GM12878 (cell line): Measurements from ENCODE around the gene ZMYND10. TPM values are rescaled to one million over a fixed set of nuclear protein-coding genes. Genes with fewer than 3 reads are reported as not detected.
A peak's percentile ranks its signal among the peaks of the same experiment; 100 is the strongest.

ENCODE experiments used
- ATAC-seq: fragments of 200-7000 bp; cut with Tn5 transposase; 3 replicates; pipeline ENCODE4 v1.9.1; 2020; ENCODE audit warnings: mild to moderate bottlenecking, moderate library complexity
- BruUV-seq: library from RNA; stranded (reverse); fragments of 400-500 nt; replicated peaks from 2 replicates; lab custom pipeline; 2021; lab: Mats Ljungman, UMichigan
- CTCF ChIA-PET: fragments of 300-600 bp; sonication (Branson Sonifier 250); formaldehyde crosslinking; extraction: SDS; loops from one replicate; lab custom pipeline; 2021; ENCODE audit warnings: inconsistent platforms; lab: Yijun Ruan, JAX
- POLR2A ChIA-PET: fragments of 350-600 bp; formaldehyde crosslinking; extraction: SDS; loops from one replicate; lab custom pipeline; 2021; ENCODE audit warnings: inconsistent platforms; lab: Charles Lee
- RAD21 ChIA-PET: fragments of 300-600 bp; sonication (Branson Sonifier 250); formaldehyde crosslinking; loops from one replicate; lab custom pipeline; 2023; ENCODE audit warnings: antibody characterized with exemption; ENCODE audit not compliant: unreplicated experiment; lab: Charles Lee
- SMC1A ChIA-PET: fragments of 300-600 bp; sonication (Branson Sonifier 250); formaldehyde crosslinking; loops from one replicate; lab custom pipeline; 2023; ENCODE audit not compliant: unreplicated experiment, uncharacterized antibody; lab: Charles Lee
- DNase-seq: peaks from one replicate; pipeline ENCODE4 v3.0.0-alpha.2; 2011; ENCODE audit warnings: low read depth, low spot score
- FAIRE-seq: peaks from 3 replicates; lab custom pipeline; 2011; peaks lifted over from hg19 to GRCh38; lab: Jason Lieb, UNC
- H2AFZ ChIP-seq: 2 replicates; pipeline ENCODE4 v1.6.0; 2011; ENCODE audit warnings: low read depth, low read length, control low read depth; ENCODE audit not compliant: control insufficient read depth
- H3K27ac ChIP-seq: 2 replicates; pipeline ENCODE4 v1.5.1; 2011; ENCODE audit warnings: control low read depth; ENCODE audit not compliant: control insufficient read depth, insufficient read depth
- H3K27me3 ChIP-seq, 2 experiments: replicated peaks in 1 of 2; 2 replicates each; pipeline versions ENCODE4 v1.6.0 to v1.6.1; 2011; ENCODE audit warnings: low read length in 1 of 2; ENCODE audit not compliant: control insufficient read depth in 2 of 2, insufficient read depth in 2 of 2
- H3K36me3 ChIP-seq, 2 experiments: 2 replicates each; pipeline ENCODE4 v1.5.1; 2011; ENCODE audit warnings: low read length in 1 of 2; ENCODE audit not compliant: control insufficient read depth in 2 of 2, insufficient read depth in 2 of 2
- H3K4me1 ChIP-seq: 2 replicates; pipeline ENCODE4 v1.6.1; 2011; ENCODE audit warnings: mild to moderate bottlenecking, low read length, moderate library complexity, mixed read lengths; ENCODE audit not compliant: control insufficient read depth, insufficient read depth
- H3K4me2 ChIP-seq: 2 replicates; pipeline ENCODE4 v1.6.0; 2011; ENCODE audit warnings: control low read depth; ENCODE audit not compliant: control insufficient read depth, insufficient read depth
- H3K4me3 ChIP-seq: fragments of 200-600 bp; sonication (generic); 2 replicates; pipeline ENCODE4 v1.5.1; 2016
- H3K79me2 ChIP-seq: 2 replicates; pipeline ENCODE4 v1.6.0; 2011; ENCODE audit warnings: low read length; ENCODE audit not compliant: control insufficient read depth, insufficient read depth
- H3K9ac ChIP-seq: 2 replicates; pipeline ENCODE4 v1.8.0; 2011; ENCODE audit warnings: low read length, control low read depth, mixed read lengths; ENCODE audit not compliant: control insufficient read depth, insufficient read depth
- H3K9me3 ChIP-seq: replicated peaks from 3 replicates; pipeline ENCODE4 v1.5.1; 2011; ENCODE audit warnings: mild to moderate bottlenecking, low read length; ENCODE audit not compliant: control insufficient read depth, insufficient read depth
- H4K20me1 ChIP-seq: 2 replicates; pipeline ENCODE4 v1.6.0; 2011; ENCODE audit not compliant: control insufficient read depth, insufficient read depth
- CBX5 ChIP-seq: sonication (generic); IDR thresholded peaks from 2 replicates; pipeline ENCODE4 v1.6.1; 2016; ENCODE audit warnings: low read depth, moderate library complexity, mild to moderate bottlenecking, inconsistent platforms
- EED ChIP-seq: sonication (generic); IDR thresholded peaks from 2 replicates; pipeline ENCODE4 v1.6.1; 2016; ENCODE audit warnings: antibody characterized with exemption, low read depth
- FOXK2 ChIP-seq: fragments of 450-650 bp; IDR thresholded peaks from 2 replicates; pipeline ENCODE4 v1.6.1; 2017; ENCODE audit warnings: mild to moderate bottlenecking, moderate library complexity
- MXI1 ChIP-seq: fragments of 150-350 bp; IDR thresholded peaks from 2 replicates; pipeline ENCODE4 v1.6.1; 2011; ENCODE audit warnings: low read depth, mild to moderate bottlenecking, inconsistent platforms, low read length, improper control_type of control experiment
- NR2C1 ChIP-seq: fragments of 450-650 bp; IDR thresholded peaks from 2 replicates; pipeline ENCODE4 v1.6.1; 2017; ENCODE audit warnings: antibody characterized with exemption, mild to moderate bottlenecking, moderate library complexity
- NRF1 ChIP-seq: conservative IDR thresholded peaks from 2 replicates; pipeline ENCODE4 v1.6.1; 2011; ENCODE audit warnings: mild to moderate bottlenecking, low read depth, low read length, improper control_type of control experiment
- POLR2AphosphoS2 ChIP-seq: IDR thresholded peaks from 2 replicates; pipeline ENCODE4 v1.6.1; 2011; ENCODE audit warnings: low read depth, mild to moderate bottlenecking, low read length, improper control_type of control experiment, moderate library complexity
- ZSCAN29 ChIP-seq: fragments of 450-650 bp; IDR thresholded peaks from 2 replicates; pipeline ENCODE4 v1.6.1; 2017; ENCODE audit warnings: mild to moderate bottlenecking, moderate library complexity
- WGBS: methylation state at CpG from one replicate; pipeline ENCODE4 v1.1.6; 2016; ENCODE audit warnings: low lambda C conversion rate; ENCODE audit not compliant: insufficient replicate concordance, insufficient coverage; ENCODE audit errors: missing lambda C conversion rate; 5-methylcytosine and 5-hydroxymethylcytosine counted together
- in situ Hi-C: fragments of 300-500 bp; cut with MboI; formaldehyde crosslinking; loops from 9 replicates; pipeline ENCODE4 v1.14.3; 2018; ENCODE audit warnings: mixed read lengths
- intact Hi-C: fragments of 100-400 bp; cut with micrococcal nuclease; formaldehyde crosslinking; loops from one replicate; pipeline ENCODE4 v1.14.2; 2022; ENCODE audit not compliant: unreplicated experiment
- polyA plus RNA-seq, 11 experiments: library from polyadenylated mRNA; depleted of rRNA in 4 of 11; unstranded in 6 of 11; stranded (reverse) in 5 of 11; fragments of >200 nt; fragmentation: Nextera tagmentation in 4 of 11; fragmentation: Illumina TruSeq in 1 of 11; extraction: Ambion mirVana in 4 of 11; extraction: Trizol in 1 of 11; gene quantifications; 1 replicate in 1 of 11; 2 replicates in 10 of 11; pipeline versions ENCODE4 v1.2.1 to v1.2.3, GENCODE V29; 2011 to 2016; ENCODE audit warnings: inconsistent platforms in 2 of 11, missing spikeins in 2 of 11, low read depth in 1 of 11
- total RNA-seq, 4 experiments: library from RNA; depleted of rRNA in 3 of 4; stranded (reverse); fragments of >200 nt in 3 of 4; fragmentation: Illumina TruSeq in 1 of 4; extraction: Trizol in 1 of 4; gene quantifications; 2 replicates each; pipeline versions ENCODE4 v1.2.1 to v1.2.3, GENCODE V29; 2013 to 2021
- TF ChIP-seq, protein P1 (sequence below): fragments of 150-350 bp; IDR thresholded peaks from 2 replicates; pipeline ENCODE4 v1.6.1; 2014; ENCODE audit warnings: mild to moderate bottlenecking, low read depth, low read length

ZMYND10 gene
- total and polyA plus RNA-seq, 10 of the 15 experiments (the other 5 are each of a cell fraction or from before 2014, with no cell fraction given): 0.11 to 1.0 (median 0.37) TPM

DNA sequence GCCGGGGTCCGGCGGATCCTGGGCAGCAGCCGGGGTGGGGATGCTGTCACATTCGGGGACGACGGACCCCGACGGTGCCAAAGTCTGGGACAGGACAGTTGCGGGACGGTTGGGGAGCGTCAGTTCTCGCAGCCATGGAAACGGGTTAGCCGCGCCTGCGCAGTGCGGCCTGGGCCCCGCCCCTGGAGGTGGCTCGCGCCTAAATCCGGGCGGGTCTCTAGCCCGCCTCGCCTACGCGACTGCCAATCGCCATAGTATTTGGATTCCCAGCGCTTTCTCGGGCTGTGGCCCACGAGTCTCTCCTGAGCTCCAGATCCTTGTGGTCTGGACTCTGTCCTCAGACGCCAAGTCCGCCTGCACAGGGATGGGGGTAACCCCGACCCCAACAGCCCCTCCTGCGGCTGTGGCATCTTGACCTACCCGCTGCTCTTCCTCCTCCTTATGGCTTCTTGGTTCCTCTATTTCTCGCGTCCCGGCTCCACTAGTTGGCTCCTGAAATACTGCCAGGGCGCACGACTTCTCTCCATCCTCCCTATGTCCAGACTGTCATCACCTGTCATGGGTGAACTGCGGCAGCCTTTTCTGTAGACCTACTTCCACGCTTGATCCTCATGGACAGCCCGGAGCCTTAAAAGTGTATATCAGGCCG, at the start of gene ZMYND10 (continued):
- no peak for TF ChIP-seq POLR2AphosphoS2
- peak; percentile 58 for TF ChIP-seq NRF1
- TF ChIP-seq ZSCAN29: no peak
- TF ChIP-seq MXI1: 0 out of 2 replicates have a peak, but pooled peaks have one; percentile 25
- no peak for TF ChIP-seq FOXK2
- no peak for TF ChIP-seq NR2C1
- TF ChIP-seq CBX5: no peak
- TF ChIP-seq EED: no peak

DNA sequence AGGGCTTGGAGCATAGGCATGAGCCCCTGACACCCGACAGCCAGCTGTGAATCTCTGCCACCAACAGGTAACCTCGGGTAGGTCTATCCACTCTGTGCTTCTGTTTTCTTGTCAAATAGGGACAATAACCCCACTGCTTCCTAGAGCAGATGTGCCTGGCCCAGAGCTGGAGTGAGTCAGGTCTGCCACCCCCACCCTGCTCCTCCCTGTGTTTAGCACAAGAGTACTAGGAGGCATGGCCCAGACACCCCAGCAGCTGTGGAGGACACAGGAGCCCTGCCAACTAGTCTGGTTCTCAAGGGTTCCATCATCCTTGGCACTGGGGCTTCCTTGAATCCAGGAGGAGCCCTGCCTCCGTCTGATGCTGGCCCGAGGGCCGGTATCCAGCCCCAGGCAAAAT, 47.5 kb upstream of the ZMYND10 start:
- Histone ChIP-seq H3K9me3 (no peaks in the 10 kb centered on the region), H3K79me2 (no peaks in the 10 kb centered on the region), H3K9ac (no peak overlapping the region), H3K4me2 (no peak overlapping the region), H3K36me3 (no peaks in the 10 kb centered on the region), H3K27ac (no peak overlapping the region), H3K4me3 (no peak overlapping the region), H3K4me1 (no peaks in the 10 kb centered on the region), H2AFZ (no peak overlapping the region), H3K27me3 (no peaks in the 10 kb centered on the region; a peak in 3 of 4 replicates), H4K20me1 (no peaks in the 10 kb centered on the region)
- ChIA-PET CTCF (interaction anchor here (0.7 kb wide), 1 partner anchor 16 kb away, joined by 4 read pairs; no protein-coding TSS in a partner anchor), POLR2A (no interaction called here), SMC1A (no interaction called here), RAD21 (no interaction called here)
- no TSS peak for BruUV-seq
- in situ Hi-C loops: no loop called here
- TF ChIP-seq, protein P1, sequence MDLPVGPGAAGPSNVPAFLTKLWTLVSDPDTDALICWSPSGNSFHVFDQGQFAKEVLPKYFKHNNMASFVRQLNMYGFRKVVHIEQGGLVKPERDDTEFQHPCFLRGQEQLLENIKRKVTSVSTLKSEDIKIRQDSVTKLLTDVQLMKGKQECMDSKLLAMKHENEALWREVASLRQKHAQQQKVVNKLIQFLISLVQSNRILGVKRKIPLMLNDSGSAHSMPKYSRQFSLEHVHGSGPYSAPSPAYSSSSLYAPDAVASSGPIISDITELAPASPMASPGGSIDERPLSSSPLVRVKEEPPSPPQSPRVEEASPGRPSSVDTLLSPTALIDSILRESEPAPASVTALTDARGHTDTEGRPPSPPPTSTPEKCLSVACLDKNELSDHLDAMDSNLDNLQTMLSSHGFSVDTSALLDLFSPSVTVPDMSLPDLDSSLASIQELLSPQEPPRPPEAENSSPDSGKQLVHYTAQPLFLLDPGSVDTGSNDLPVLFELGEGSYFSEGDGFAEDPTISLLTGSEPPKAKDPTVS: no peak
- intact Hi-C loops: no loop called here
- FAIRE-seq: no peak
- no peak for DNase-seq
- ATAC-seq: no peak
- WGBS: 0% methylated on average over 5 of the region's 5 CpGs
